H1 (cell line): Measurements from ENCODE around the gene RERE. TPM values are rescaled to one million over a fixed set of nuclear protein-coding genes. Genes with fewer than 3 reads are reported as not detected.
A peak's percentile ranks its signal among the peaks of the same experiment; 100 is the strongest.

ENCODE experiments used
- CTCF ChIA-PET: fragments of 300-600 bp; sonication (Branson Sonifier 250); formaldehyde crosslinking; loops from one replicate; lab custom pipeline; 2021; ENCODE audit not compliant: partially characterized antibody; lab: Charles Lee
- POLR2A ChIA-PET: fragments of 300-600 bp; sonication (Branson Sonifier 250); formaldehyde crosslinking; loops from one replicate; lab custom pipeline; 2021; ENCODE audit warnings: inconsistent platforms; ENCODE audit not compliant: partially characterized antibody; lab: Charles Lee
- DNase-seq, 2 experiments: peaks; one replicate each; pipeline versions ENCODE4 v3.0.0 to v3.0.0-alpha.2; 2010 to 2022; ENCODE audit warnings: low spot score in 2 of 2, low read depth in 1 of 2, mixed read lengths in 1 of 2
- FAIRE-seq: peaks from 2 replicates; lab custom pipeline; 2011; peaks lifted over from hg19 to GRCh38; lab: Jason Lieb, UNC
- H2AFZ ChIP-seq: 2 replicates; pipeline ENCODE4 v1.8.1; 2012; ENCODE audit warnings: low read length, inconsistent platforms
- H2AK5ac ChIP-seq: 2 replicates; pipeline ENCODE4 v1.6.1; 2013; ENCODE audit warnings: low read depth, low read length
- H2BK120ac ChIP-seq: replicated peaks from 2 replicates; pipeline ENCODE3; 2013; ENCODE audit warnings: low read depth, low read length, inconsistent platforms
- H2BK12ac ChIP-seq: 2 replicates; pipeline ENCODE4 v1.6.1; 2013; ENCODE audit warnings: low read depth, low read length
- H2BK15ac ChIP-seq: 2 replicates; pipeline ENCODE4 v1.6.1; 2013; ENCODE audit warnings: low read length
- H2BK20ac ChIP-seq: 2 replicates; pipeline ENCODE4 v1.6.1; 2013; ENCODE audit warnings: low read length
- H2BK5ac ChIP-seq: 2 replicates; pipeline ENCODE4 v1.6.1; 2013; ENCODE audit warnings: low read depth, low read length
- H3K14ac ChIP-seq: 2 replicates; pipeline ENCODE4 v1.6.1; 2013; ENCODE audit warnings: inconsistent platforms; ENCODE audit not compliant: insufficient read length
- H3K18ac ChIP-seq: 2 replicates; pipeline ENCODE4 v1.6.1; 2013; ENCODE audit warnings: low read length; ENCODE audit errors: extremely low read depth
- H3K23ac ChIP-seq: 2 replicates; pipeline ENCODE4 v1.6.1; 2013; ENCODE audit warnings: inconsistent platforms; ENCODE audit not compliant: insufficient read length
- H3K23me2 ChIP-seq: 2 replicates; pipeline ENCODE4 v1.6.1; 2013; ENCODE audit warnings: low read depth, low read length
- H3K27ac ChIP-seq: 2 replicates; pipeline ENCODE4 v1.6.1; 2011; ENCODE audit warnings: low read depth, low read length, inconsistent platforms
- H3K27me3 ChIP-seq, 4 experiments: replicated peaks in 1 of 4; 1 replicate in 1 of 4; 2 replicates in 3 of 4; pipeline versions ENCODE4 v1.6.1 to v1.8.1; 2011 to 2013; ENCODE audit warnings: low read length in 3 of 4, mild to moderate bottlenecking in 3 of 4, inconsistent platforms in 2 of 4, mixed read lengths in 2 of 4, moderate library complexity in 1 of 4; ENCODE audit not compliant: control insufficient read depth in 3 of 4, insufficient read depth in 3 of 4; ENCODE audit errors: extremely low read depth in 1 of 4
- H3K36me3 ChIP-seq, 4 experiments: 2 replicates each; pipeline versions ENCODE4 v1.6.1 to v1.8.1; 2011 to 2013; ENCODE audit warnings: mild to moderate bottlenecking in 4 of 4, low read length in 3 of 4, moderate library complexity in 2 of 4, control low read depth in 1 of 4, inconsistent platforms in 1 of 4; ENCODE audit not compliant: insufficient read depth in 4 of 4, control insufficient read depth in 2 of 4
- H3K4ac ChIP-seq: replicated peaks from 2 replicates; pipeline ENCODE3; 2013; ENCODE audit warnings: low read length, low read depth, mixed read lengths, inconsistent platforms; ENCODE audit not compliant: insufficient read length
- H3K4me1 ChIP-seq, 4 experiments: replicated peaks in 1 of 4; 1 replicate in 1 of 4; 2 replicates in 3 of 4; pipeline versions ENCODE4 v1.6.1 to v1.8.1; 2011 to 2013; ENCODE audit warnings: low read length in 3 of 4, inconsistent platforms in 2 of 4, mixed read lengths in 1 of 4; ENCODE audit not compliant: insufficient read depth in 4 of 4, control insufficient read depth in 3 of 4
- H3K4me2 ChIP-seq, 2 experiments: 2 replicates each; pipeline versions ENCODE4 v1.6.1 to v1.8.1; 2011 to 2013; ENCODE audit warnings: low read depth in 2 of 2, low read length in 2 of 2, control low read depth in 1 of 2, inconsistent platforms in 1 of 2, mild to moderate bottlenecking in 1 of 2; ENCODE audit not compliant: insufficient read depth in 1 of 2
- H3K4me3 ChIP-seq, 4 experiments: fragments of 200-600, 300-600 bp in 1 of 4; sonication (generic), shearing (Covaris generic), sonication (Bioruptor Twin) in 1 of 4; 2 replicates each; pipeline versions ENCODE4 v1.5.1 to v1.8.1; 2011 to 2016; ENCODE audit warnings: low read length in 4 of 4, low read depth in 3 of 4, control low read depth in 2 of 4, inconsistent platforms in 2 of 4, mild to moderate bottlenecking in 2 of 4, mixed read lengths in 1 of 4, moderate library complexity in 1 of 4; ENCODE audit not compliant: insufficient read depth in 2 of 4; ENCODE audit errors: extremely low read depth in 1 of 4
- H3K56ac ChIP-seq: replicated peaks from 2 replicates; pipeline ENCODE3; 2013; ENCODE audit warnings: low read depth, mild to moderate bottlenecking, mixed read lengths, low read length, inconsistent platforms; ENCODE audit not compliant: insufficient read length
- H3K79me1 ChIP-seq: 2 replicates; pipeline ENCODE4 v1.6.1; 2013; ENCODE audit warnings: low read depth, low read length, control low read depth
- H3K79me2 ChIP-seq, 2 experiments: 2 replicates each; pipeline versions ENCODE4 v1.6.1 to v1.8.1; 2012 to 2013; ENCODE audit warnings: low read length in 2 of 2, mild to moderate bottlenecking in 2 of 2, inconsistent platforms in 1 of 2; ENCODE audit not compliant: insufficient read depth in 2 of 2, control insufficient read depth in 1 of 2
- H3K9ac ChIP-seq, 4 experiments: replicated peaks in 1 of 4; 1 replicate in 1 of 4; 2 replicates in 3 of 4; pipeline versions ENCODE4 v1.6.1 to v1.8.1; 2011 to 2013; ENCODE audit warnings: low read depth in 3 of 4, low read length in 3 of 4, control low read depth in 2 of 4, mild to moderate bottlenecking in 2 of 4, moderate library complexity in 2 of 4, inconsistent platforms in 1 of 4; ENCODE audit errors: extremely low read depth in 1 of 4
- H3K9me3 ChIP-seq, 2 experiments: 2 replicates each; pipeline versions ENCODE4 v1.6.1 to v1.8.1; 2012 to 2013; ENCODE audit warnings: mild to moderate bottlenecking in 2 of 2, moderate library complexity in 2 of 2, control low read depth in 1 of 2, inconsistent platforms in 1 of 2, low read depth in 1 of 2, low read length in 1 of 2, mixed read lengths in 1 of 2; ENCODE audit not compliant: insufficient read depth in 2 of 2
- H4K20me1 ChIP-seq, 2 experiments: replicated peaks in 1 of 2; 2 replicates each; pipeline versions ENCODE3 to v1.8.1; 2011 to 2013; ENCODE audit warnings: inconsistent platforms in 2 of 2, low read length in 2 of 2, mild to moderate bottlenecking in 1 of 2; ENCODE audit not compliant: insufficient read depth in 2 of 2, control insufficient read depth in 1 of 2
- H4K5ac ChIP-seq: 2 replicates; pipeline ENCODE4 v1.6.1; 2013; ENCODE audit warnings: low read length, low read depth, mixed read lengths, inconsistent platforms; ENCODE audit not compliant: insufficient read length
- H4K8ac ChIP-seq: 2 replicates; pipeline ENCODE4 v1.8.0; 2013; ENCODE audit warnings: mild to moderate bottlenecking, moderate library complexity, low read length, inconsistent platforms; ENCODE audit not compliant: insufficient read depth; ENCODE audit errors: extremely low read depth
- H4K91ac ChIP-seq: replicated peaks from 2 replicates; pipeline ENCODE3; 2013; ENCODE audit warnings: low read length, mixed read lengths, inconsistent platforms; ENCODE audit not compliant: insufficient read length
- BCL11A ChIP-seq, 2 experiments: IDR thresholded peaks; one replicate each; pipeline ENCODE4 v1.6.1; 2011; ENCODE audit warnings: low read depth in 2 of 2, low read length in 2 of 2, mild to moderate bottlenecking in 2 of 2
- CEBPB ChIP-seq: IDR thresholded peaks from 2 replicates; pipeline ENCODE4 v1.6.1; 2012; ENCODE audit warnings: low read depth, low read length
- E2F6 ChIP-seq: IDR thresholded peaks from 2 replicates; pipeline ENCODE4 v1.6.1; 2012; ENCODE audit warnings: inconsistent platforms
- NANOG ChIP-seq: IDR thresholded peaks from 2 replicates; pipeline ENCODE4 v1.6.1; 2011; ENCODE audit warnings: low read length, low read depth, mild to moderate bottlenecking, inconsistent platforms; ENCODE audit not compliant: insufficient read depth, poor library complexity, severe bottlenecking
- POLR2A ChIP-seq, 2 experiments: IDR thresholded peaks; 1 replicate in 1 of 2; 2 replicates in 1 of 2; pipeline ENCODE4 v1.6.1; 2011; ENCODE audit warnings: low read depth in 2 of 2, low read length in 2 of 2, mild to moderate bottlenecking in 2 of 2; ENCODE audit errors: control extremely low read depth in 1 of 2
- RAD21 ChIP-seq, 2 experiments: IDR thresholded peaks in 1 of 2; conservative IDR thresholded peaks in 1 of 2; 2 replicates each; pipeline ENCODE4 v1.6.1; 2011; ENCODE audit warnings: low read depth in 2 of 2, low read length in 2 of 2, improper control_type of control experiment in 1 of 2, inconsistent platforms in 1 of 2, mild to moderate bottlenecking in 1 of 2, moderate library complexity in 1 of 2
- SRF ChIP-seq: IDR thresholded peaks from 2 replicates; pipeline ENCODE4 v1.6.1; 2011; ENCODE audit warnings: mild to moderate bottlenecking, low read depth, low read length, moderate library complexity
- WGBS, 2 experiments: shearing (Covaris generic) in 1 of 2; methylation state at CpG; one replicate each; pipeline versions ENCODE4 v1.1.6 to v1.1.7; 2013 to 2015; ENCODE audit warnings: low lambda C conversion rate in 2 of 2, mixed read lengths in 2 of 2, inconsistent platforms in 1 of 2, low coverage in 1 of 2, missing lambda C conversion rate in 1 of 2; ENCODE audit not compliant: insufficient replicate concordance in 2 of 2, insufficient coverage in 1 of 2, insufficient read length in 1 of 2; ENCODE audit errors: extremely low coverage in 1 of 2, missing lambda C conversion rate in 1 of 2; 5-methylcytosine and 5-hydroxymethylcytosine counted together
- polyA plus RNA-seq, 7 experiments: library from polyadenylated mRNA; depleted of rRNA in 3 of 7; stranded (reverse) in 5 of 7; unstranded in 2 of 7; fragments of >200 nt in 5 of 7; fragments of 200-250 nt in 2 of 7; gene quantifications; 1 replicate in 5 of 7; 2 replicates in 1 of 7; 4 replicates in 1 of 7; pipeline versions ENCODE4 v1.2.1 to v1.2.3, GENCODE V29; 2011 to 2013; ENCODE audit warnings: missing spikeins in 2 of 7, mixed read lengths in 2 of 7
- total RNA-seq: library from RNA; stranded (reverse); fragmentation: NEBNext Ultra II Directional; extraction: Animal tissue kit (Norgen Biotek cat#: 25700); gene quantifications from 2 replicates; pipeline ENCODE4 v1.2.1, GENCODE V29; 2021
- TF ChIP-seq, protein P1 (sequence below), 3 experiments: IDR thresholded peaks; 1 replicate in 2 of 3; 2 replicates in 1 of 3; pipeline versions ENCODE4 v1.5.1 to v1.6.1; 2011; ENCODE audit warnings: low read length in 3 of 3, mild to moderate bottlenecking in 3 of 3, inconsistent platforms in 2 of 3, low read depth in 1 of 3, moderate library complexity in 1 of 3; ENCODE audit not compliant: insufficient read depth in 1 of 3; ENCODE audit errors: control extremely low read depth in 1 of 3
- TF ChIP-seq, protein P2 (sequence below): IDR thresholded peaks from 2 replicates; pipeline ENCODE4 v1.6.1; 2011; ENCODE audit warnings: low read depth, mild to moderate bottlenecking, low read length; ENCODE audit not compliant: insufficient read depth

RERE gene
- total and polyA plus RNA-seq, 2 of the 8 experiments (the other 6 are each of a cell fraction or from before 2014, with no cell fraction given), result 15.3 to 142 TPM

DNA sequence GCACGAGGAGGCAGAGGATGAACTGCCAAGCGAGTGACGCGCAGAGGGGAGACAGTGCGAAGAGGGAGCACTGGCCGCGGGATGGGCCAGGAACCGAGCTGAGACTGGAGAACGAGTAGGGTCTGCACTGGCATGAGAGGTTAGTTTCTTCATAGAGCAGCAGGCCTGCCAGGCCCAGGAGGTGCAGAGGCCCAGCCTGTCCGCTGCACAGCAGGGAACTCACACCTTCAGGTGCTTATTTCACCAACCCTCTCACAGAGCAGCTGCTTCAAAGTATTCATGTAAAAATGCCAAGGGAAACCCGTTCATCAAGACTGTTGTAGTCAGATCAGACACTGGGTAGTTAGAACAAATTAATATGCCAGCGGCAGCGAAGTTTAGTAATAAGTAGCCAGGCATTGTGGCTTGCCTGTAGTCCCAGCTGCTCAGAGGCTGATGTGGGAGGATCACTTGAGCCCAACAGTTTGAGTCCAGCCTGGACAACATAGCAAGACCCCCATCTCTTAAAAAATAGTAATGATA, 355.0 kb downstream of the RERE start:
- no peak overlapping the region for H2BK20ac ChIP-seq
- H3K9me3 ChIP-seq, result no peaks in the 10 kb centered on the region
- no peak overlapping the region for H3K4me2 ChIP-seq
- no peak for FAIRE-seq
- no peak overlapping the region for H4K91ac ChIP-seq
- 90% methylated on average over 13 of the region's 13 CpGs; no CpG with 5 or more reads in 1 of the 2 experiments for WGBS, 2 experiments
- no peaks in the 10 kb centered on the region for H3K27me3 ChIP-seq
- no peak overlapping the region for H3K14ac ChIP-seq
- H3K4me1 ChIP-seq, result peaks cover 18 to 41% (median 30%) of the 10 kb centered on the region in 4 experiments
- no peak overlapping the region for H3K56ac ChIP-seq
- H3K23ac ChIP-seq, result no peak overlapping the region
- no peak overlapping the region; the same call in 1 of the 2 replicates for H2BK15ac ChIP-seq
- peaks cover 0 to 2% of the 10 kb centered on the region in 2 experiments for H4K20me1 ChIP-seq
- CTCF ChIA-PET, result interaction anchor here (1.2 to 1.8 kb wide), 5 partner anchors 8 to 27 kb away, joined by 3 to 6 read pairs (median 3); no protein-coding TSS in a partner anchor
- H3K4ac ChIP-seq, result no peak overlapping the region
- no peak overlapping the region for H3K4me3 ChIP-seq
- no peak overlapping the region for H3K18ac ChIP-seq
- no peaks in the 10 kb centered on the region for H3K79me1 ChIP-seq
- POLR2A ChIA-PET, result interaction anchor here (0.7 to 0.8 kb wide), 2 partner anchors 12 to 15 kb away, joined by 3 to 4 read pairs; no protein-coding TSS in a partner anchor
- no peak overlapping the region for H4K5ac ChIP-seq
- TF ChIP-seq, protein P1, sequence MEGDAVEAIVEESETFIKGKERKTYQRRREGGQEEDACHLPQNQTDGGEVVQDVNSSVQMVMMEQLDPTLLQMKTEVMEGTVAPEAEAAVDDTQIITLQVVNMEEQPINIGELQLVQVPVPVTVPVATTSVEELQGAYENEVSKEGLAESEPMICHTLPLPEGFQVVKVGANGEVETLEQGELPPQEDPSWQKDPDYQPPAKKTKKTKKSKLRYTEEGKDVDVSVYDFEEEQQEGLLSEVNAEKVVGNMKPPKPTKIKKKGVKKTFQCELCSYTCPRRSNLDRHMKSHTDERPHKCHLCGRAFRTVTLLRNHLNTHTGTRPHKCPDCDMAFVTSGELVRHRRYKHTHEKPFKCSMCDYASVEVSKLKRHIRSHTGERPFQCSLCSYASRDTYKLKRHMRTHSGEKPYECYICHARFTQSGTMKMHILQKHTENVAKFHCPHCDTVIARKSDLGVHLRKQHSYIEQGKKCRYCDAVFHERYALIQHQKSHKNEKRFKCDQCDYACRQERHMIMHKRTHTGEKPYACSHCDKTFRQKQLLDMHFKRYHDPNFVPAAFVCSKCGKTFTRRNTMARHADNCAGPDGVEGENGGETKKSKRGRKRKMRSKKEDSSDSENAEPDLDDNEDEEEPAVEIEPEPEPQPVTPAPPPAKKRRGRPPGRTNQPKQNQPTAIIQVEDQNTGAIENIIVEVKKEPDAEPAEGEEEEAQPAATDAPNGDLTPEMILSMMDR (IDR thresholded peaks at IDR 0.05; ENCODE audit: control extremely low read depth in 1 of 3, insufficient read depth in 1 of 3, low read depth in 1 of 3, low read length in 3 of 3), result no peak
- TF ChIP-seq RAD21 (IDR thresholded peaks at IDR 0.05 in 1 of 2, conservative IDR thresholded peaks at IDR 0.05 in 1 of 2; ENCODE audit: low read depth in 2 of 2, low read length in 2 of 2) (no peak), SRF (no peak), E2F6 (no peak), NANOG (no peak), BCL11A (IDR thresholded peaks at IDR 0.05; ENCODE audit: low read depth in 2 of 2, low read length in 2 of 2) (no peak), POLR2A (IDR thresholded peaks at IDR 0.05; ENCODE audit: control extremely low read depth in 1 of 2, low read depth in 2 of 2, low read length in 2 of 2) (no peak), CEBPB (no peak)
- TF ChIP-seq, protein P2, sequence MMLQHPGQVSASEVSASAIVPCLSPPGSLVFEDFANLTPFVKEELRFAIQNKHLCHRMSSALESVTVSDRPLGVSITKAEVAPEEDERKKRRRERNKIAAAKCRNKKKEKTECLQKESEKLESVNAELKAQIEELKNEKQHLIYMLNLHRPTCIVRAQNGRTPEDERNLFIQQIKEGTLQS, result no peak
- no peak overlapping the region for H3K9ac ChIP-seq
- no peak overlapping the region for H2BK120ac ChIP-seq
- H2AFZ ChIP-seq, result no peak overlapping the region
- peaks cover 0 to 25% of the 10 kb centered on the region in 2 experiments; a peak in 2 of 4 replicates for H3K79me2 ChIP-seq
- no peak overlapping the region for H3K27ac ChIP-seq
- peak overlapping the region; percentile 22; the same call in 1 of the 2 replicates for H2BK12ac ChIP-seq
- H3K23me2 ChIP-seq, result no peaks in the 10 kb centered on the region
- no peak overlapping the region for H4K8ac ChIP-seq
- no peaks in the 10 kb centered on the region; a peak in 1 of 8 replicates for H3K36me3 ChIP-seq
- no peak overlapping the region for H2AK5ac ChIP-seq
- no peak for DNase-seq
- H2BK5ac ChIP-seq, result no peak overlapping the region
